Measurements from ENCODE around the gene OTOP2.

The OTOP2 gene

GRCh38 chr17:74952431-74953133 is 28.5 kb downstream of the OTOP2 start:
- no peak for TF ChIP-seq POLR2AphosphoS5 (IDR thresholded peaks at IDR 0.05; ENCODE audit: low read depth)
- no peak for TF ChIP-seq REST (IDR thresholded peaks at IDR 0.05; ENCODE audit: insufficient replicate concordance, low read depth)
- no peak for TF ChIP-seq GABPA (IDR thresholded peaks at IDR 0.05; ENCODE audit: low read depth)
- TF ChIP-seq SPI1 (IDR thresholded peaks at IDR 0.05; ENCODE audit: borderline replicate concordance, low read depth) = no peak
- H3K4me3 ChIP-seq (replicated peaks; ENCODE audit: insufficient read depth, low read length) = no peak overlapping the region

GRCh38 chr17:74953134-74953687 is 29.1 kb downstream of the OTOP2 start:
- Histone ChIP-seq H3K27me3 (ENCODE audit: insufficient read depth, poor library complexity, severe bottlenecking) (no peaks in the 10 kb centered on the region), H3K4me3 (replicated peaks; ENCODE audit: insufficient read depth, low read length) (no peak overlapping the region), H3K27ac (replicated peaks) (no peak overlapping the region)
- no peak for TF ChIP-seq REST (IDR thresholded peaks at IDR 0.05; ENCODE audit: insufficient replicate concordance, low read depth)
- TF ChIP-seq GABPA (IDR thresholded peaks at IDR 0.05; ENCODE audit: low read depth) = no peak
- TF ChIP-seq POLR2AphosphoS5 (IDR thresholded peaks at IDR 0.05; ENCODE audit: low read depth) = no peak
- no peak for TF ChIP-seq CTCF (IDR thresholded peaks at IDR 0.05; ENCODE audit: insufficient read depth, low read length)
- no peak for TF ChIP-seq SPI1 (IDR thresholded peaks at IDR 0.05; ENCODE audit: borderline replicate concordance, low read depth)
- DNase-seq (ENCODE audit: low read depth in 1 of 2, low spot score in 1 of 2) = no peak

More at GRCh38 chr17:74952431-74953133, 28.5 kb downstream of the OTOP2 start:
- Histone ChIP-seq H3K27me3 (ENCODE audit: insufficient read depth, poor library complexity, severe bottlenecking) (no peaks in the 10 kb centered on the region), H3K27ac (replicated peaks) (no peak overlapping the region)
- no peak for DNase-seq (ENCODE audit: low read depth in 1 of 2, low spot score in 1 of 2)

GRCh38 chr17:74954115-74954514 is 30.0 kb downstream of the OTOP2 start:
- Histone ChIP-seq H3K27ac (replicated peaks) (no peak overlapping the region), H3K27me3 (ENCODE audit: insufficient read depth, poor library complexity, severe bottlenecking) (no peaks in the 10 kb centered on the region), H3K4me3 (replicated peaks; ENCODE audit: insufficient read depth, low read length) (no peak overlapping the region)
- TF ChIP-seq GABPA (IDR thresholded peaks at IDR 0.05; ENCODE audit: low read depth) (no peak), SPI1 (IDR thresholded peaks at IDR 0.05; ENCODE audit: borderline replicate concordance, low read depth) (no peak), CTCF (IDR thresholded peaks at IDR 0.05; ENCODE audit: insufficient read depth, low read length) (no peak), POLR2AphosphoS5 (IDR thresholded peaks at IDR 0.05; ENCODE audit: low read depth) (no peak)
- DNase-seq (ENCODE audit: low read depth in 1 of 2, low spot score in 1 of 2) = no peak

- Histone ChIP-seq H3K4me3 (replicated peaks; ENCODE audit: insufficient read depth, low read length) (no peak overlapping the region), H3K27ac (replicated peaks) (no peak overlapping the region), H3K27me3 (ENCODE audit: insufficient read depth, poor library complexity, severe bottlenecking) (no peaks in the 10 kb centered on the region)
- no peak for TF ChIP-seq SPI1 (IDR thresholded peaks at IDR 0.05; ENCODE audit: borderline replicate concordance, low read depth)
- TF ChIP-seq REST (IDR thresholded peaks at IDR 0.05; ENCODE audit: insufficient replicate concordance, low read depth) = no peak
- TF ChIP-seq CTCF (IDR thresholded peaks at IDR 0.05; ENCODE audit: insufficient read depth, low read length) = no peak
- no peak for TF ChIP-seq GABPA (IDR thresholded peaks at IDR 0.05; ENCODE audit: low read depth)
- no peak for TF ChIP-seq POLR2AphosphoS5 (IDR thresholded peaks at IDR 0.05; ENCODE audit: low read depth)
- DNase-seq (ENCODE audit: low read depth in 1 of 2, low spot score in 1 of 2) = peak in 1 of 2 experiments; percentile 44
These were observed 30.8 kb downstream of the OTOP2 start for GRCh38 chr17:74954665-74955421.
